HEK293 (cell line): ENCODE results near the gene FBLN2.

Experiments
- CTCF ChIA-PET: fragments of 350-600 bp; formaldehyde crosslinking; extraction: SDS; loops from one replicate; lab custom pipeline; 2021; ENCODE audit warnings: antibody characterized with exemption; lab: Yijun Ruan, JAX
- POLR2A ChIA-PET: fragments of 300-600 bp; formaldehyde crosslinking; extraction: SDS; loops from one replicate; lab custom pipeline; 2020; ENCODE audit warnings: antibody characterized with exemption, inconsistent platforms; lab: Yijun Ruan, JAX
- H3K27ac ChIP-seq: fragments of 200-500 bp; sonication (Bioruptor generic); 2 replicates; pipeline ENCODE4 v1.5.1; 2014; ENCODE audit warnings: low read depth, low read length, control low read depth, inconsistent platforms; ENCODE audit errors: extremely low read depth
- H3K36me3 ChIP-seq, 2 experiments: fragments of 200-500 bp in 1 of 2; sonication (Bioruptor generic) in 1 of 2; 1 replicate in 1 of 2; 2 replicates in 1 of 2; pipeline ENCODE4 v1.5.1; 2014 to 2017; ENCODE audit warnings: inconsistent platforms in 2 of 2, low read length in 2 of 2; ENCODE audit not compliant: control insufficient read depth in 2 of 2, insufficient read depth in 1 of 2
- H3K4me1 ChIP-seq: fragments of 200-500 bp; sonication (Bioruptor generic); 2 replicates; pipeline ENCODE4 v1.5.1; 2014; ENCODE audit warnings: mild to moderate bottlenecking, low read length, inconsistent platforms; ENCODE audit not compliant: control insufficient read depth, insufficient read depth
- H3K4me3 ChIP-seq: 2 replicates; pipeline ENCODE4 v1.5.1; 2011; ENCODE audit warnings: low read depth, mild to moderate bottlenecking, control low read depth, low read length, moderate library complexity
- H3K9me3 ChIP-seq: fragments of 200-500 bp; sonication (Bioruptor generic); 2 replicates; pipeline ENCODE4 v1.5.1; 2014; ENCODE audit warnings: low read depth, low read length, inconsistent platforms; ENCODE audit not compliant: control insufficient read depth, insufficient read depth
- WT1 ChIP-seq: fragments of 450-650 bp; formaldehyde crosslinking; IDR thresholded peaks from 2 replicates; pipeline ENCODE4 v1.5.1; 2016; ENCODE audit warnings: missing biosample characterization, missing genetic modification characterization
- ZBTB48 ChIP-seq: fragments of 450-650 bp; formaldehyde crosslinking; IDR thresholded peaks from 2 replicates; pipeline ENCODE4 v1.5.1; 2016; ENCODE audit warnings: missing biosample characterization, missing genetic modification characterization
- ZBTB7A ChIP-seq: fragments of 450-650 bp; formaldehyde crosslinking; IDR thresholded peaks from 2 replicates; pipeline ENCODE4 v1.5.1; 2016; ENCODE audit warnings: low read depth, missing biosample characterization, missing genetic modification characterization
- ZNF239 ChIP-seq: fragments of 450-650 bp; formaldehyde crosslinking; IDR thresholded peaks from 2 replicates; pipeline ENCODE4 v1.5.1; 2016; ENCODE audit warnings: missing biosample characterization, missing genetic modification characterization
- ZNF335 ChIP-seq: fragments of 450-650 bp; formaldehyde crosslinking; conservative IDR thresholded peaks from 2 replicates; pipeline ENCODE4 v1.5.1; 2016; ENCODE audit warnings: missing biosample characterization, missing genetic modification characterization
- ZNF610 ChIP-seq: fragments of 450-650 bp; formaldehyde crosslinking; IDR thresholded peaks from 2 replicates; pipeline ENCODE4 v1.5.1; 2016; ENCODE audit warnings: missing biosample characterization, missing genetic modification characterization, borderline replicate concordance
- ZNF623 ChIP-seq: fragments of 450-650 bp; formaldehyde crosslinking; IDR thresholded peaks from 2 replicates; pipeline ENCODE4 v1.5.1; 2016; ENCODE audit warnings: missing biosample characterization, missing genetic modification characterization
- ZNF624 ChIP-seq: fragments of 450-650 bp; formaldehyde crosslinking; IDR thresholded peaks from 2 replicates; pipeline ENCODE4 v1.5.1; 2017; ENCODE audit warnings: missing biosample characterization, missing genetic modification characterization
- TF ChIP-seq, protein P1 (sequence below): fragments of 450-650 bp; formaldehyde crosslinking; IDR thresholded peaks from 2 replicates; pipeline ENCODE4 v1.5.1; 2016; ENCODE audit warnings: missing biosample characterization, missing genetic modification characterization
- TF ChIP-seq, protein P2 (sequence below): fragments of 450-650 bp; formaldehyde crosslinking; IDR thresholded peaks from 2 replicates; pipeline ENCODE4 v1.5.1; 2016; ENCODE audit warnings: missing biosample characterization, missing genetic modification characterization
- TF ChIP-seq, protein P3 (sequence below): fragments of 450-650 bp; formaldehyde crosslinking; IDR thresholded peaks from 2 replicates; pipeline ENCODE4 v1.5.1; 2016; ENCODE audit warnings: missing biosample characterization, missing genetic modification characterization, low read depth
- TF ChIP-seq, protein P4 (sequence below): fragments of 450-650 bp; formaldehyde crosslinking; IDR thresholded peaks from 2 replicates; pipeline ENCODE4 v1.5.1; 2016; ENCODE audit warnings: missing biosample characterization, missing genetic modification characterization
- TF ChIP-seq, protein P5 (sequence below): fragments of 450-650 bp; formaldehyde crosslinking; IDR thresholded peaks from 2 replicates; pipeline ENCODE4 v1.5.1; 2016; ENCODE audit warnings: missing biosample characterization, missing genetic modification characterization

FBLN2 gene

DNA sequence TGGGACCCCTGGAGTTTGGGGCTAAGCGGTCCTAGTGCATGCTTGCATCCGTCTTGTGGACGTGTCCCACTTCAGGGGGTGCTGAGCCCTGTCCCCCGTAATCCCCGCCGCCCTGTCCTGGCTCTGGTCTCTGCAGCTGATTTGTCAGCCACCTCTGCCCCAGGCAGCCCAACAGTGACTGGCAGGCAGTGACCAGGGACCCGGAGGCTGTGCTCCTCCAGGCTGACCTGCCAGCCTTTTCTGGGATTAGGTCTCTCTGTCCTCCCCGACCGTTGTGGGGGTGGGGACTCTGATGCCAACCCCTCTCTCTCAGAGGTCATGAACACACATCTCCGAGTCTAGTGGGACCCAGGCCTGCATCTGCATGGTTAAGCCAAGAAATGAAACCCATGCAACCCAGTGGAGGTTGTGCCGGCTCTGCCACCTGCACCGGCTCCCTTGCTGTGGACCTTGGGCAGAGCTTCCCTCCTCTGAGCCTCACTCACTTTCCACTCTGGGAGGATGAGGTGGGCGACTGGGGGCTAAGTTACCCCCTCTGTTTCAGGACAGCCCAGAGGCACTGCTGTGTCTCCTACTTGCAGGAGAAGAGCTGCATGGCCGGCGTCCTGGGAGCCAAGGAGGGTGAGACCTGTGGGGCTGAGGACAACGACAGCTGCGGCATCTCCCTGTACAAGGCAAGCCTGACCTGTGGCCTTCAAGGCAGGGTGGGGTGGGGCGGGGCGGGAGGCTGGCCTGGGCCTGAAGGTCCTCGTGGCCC, 60.2 kb downstream of the FBLN2 start (continued):
- TF ChIP-seq, protein P1, sequence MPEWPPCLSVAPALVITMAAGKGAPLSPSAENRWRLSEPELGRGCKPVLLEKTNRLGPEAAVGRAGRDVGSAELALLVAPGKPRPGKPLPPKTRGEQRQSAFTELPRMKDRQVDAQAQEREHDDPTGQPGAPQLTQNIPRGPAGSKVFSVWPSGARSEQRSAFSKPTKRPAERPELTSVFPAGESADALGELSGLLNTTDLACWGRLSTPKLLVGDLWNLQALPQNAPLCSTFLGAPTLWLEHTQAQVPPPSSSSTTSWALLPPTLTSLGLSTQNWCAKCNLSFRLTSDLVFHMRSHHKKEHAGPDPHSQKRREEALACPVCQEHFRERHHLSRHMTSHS (tag by site-specific recombination) = no peak

DNA sequence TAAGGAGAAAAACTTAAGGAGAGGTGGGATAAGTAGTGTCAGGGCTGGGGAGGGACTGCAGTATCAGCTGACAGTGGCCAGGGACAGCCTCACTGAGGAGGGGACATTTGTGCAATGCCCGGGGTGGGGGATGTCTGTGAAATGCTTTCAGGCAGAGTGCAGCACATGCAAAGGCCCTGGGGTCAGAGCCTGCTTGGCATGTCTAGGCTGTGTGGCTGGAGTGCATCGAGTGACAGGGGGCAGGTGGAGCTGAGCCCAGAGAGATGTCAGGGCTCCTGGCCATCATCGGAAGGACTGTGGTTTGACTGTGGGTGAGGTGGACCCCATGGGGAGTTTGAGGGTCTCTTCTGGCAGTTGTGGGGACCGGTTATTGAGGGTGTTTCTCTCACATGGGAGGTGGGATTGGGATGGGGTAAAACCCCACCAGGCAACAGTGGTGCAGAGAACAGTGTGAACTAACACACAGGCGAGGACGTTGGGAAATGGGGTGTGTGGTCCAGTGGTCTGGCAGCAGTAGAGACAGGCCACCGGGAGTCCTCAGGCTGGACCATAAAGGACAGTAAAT, 61.2 kb downstream of the FBLN2 start:
- no peaks in the 10 kb centered on the region for H3K4me1 ChIP-seq
- TF ChIP-seq ZNF623 (peak; percentile 94), ZNF610 (tag by site-specific recombination) (no peak)
- no peaks in the 10 kb centered on the region for H3K36me3 ChIP-seq
- H3K9me3 ChIP-seq = no peaks in the 10 kb centered on the region
- no peak overlapping the region for H3K4me3 ChIP-seq
- POLR2A ChIA-PET = interaction anchor here (0.8 kb wide), 1 partner anchor 35 kb away, joined by 4 read pairs; no protein-coding TSS in a partner anchor
- no peak overlapping the region for H3K27ac ChIP-seq
- CTCF ChIA-PET = interaction anchor here (0.6 kb wide), 1 partner anchor 40 kb away, joined by 3 read pairs; no protein-coding TSS in a partner anchor

DNA sequence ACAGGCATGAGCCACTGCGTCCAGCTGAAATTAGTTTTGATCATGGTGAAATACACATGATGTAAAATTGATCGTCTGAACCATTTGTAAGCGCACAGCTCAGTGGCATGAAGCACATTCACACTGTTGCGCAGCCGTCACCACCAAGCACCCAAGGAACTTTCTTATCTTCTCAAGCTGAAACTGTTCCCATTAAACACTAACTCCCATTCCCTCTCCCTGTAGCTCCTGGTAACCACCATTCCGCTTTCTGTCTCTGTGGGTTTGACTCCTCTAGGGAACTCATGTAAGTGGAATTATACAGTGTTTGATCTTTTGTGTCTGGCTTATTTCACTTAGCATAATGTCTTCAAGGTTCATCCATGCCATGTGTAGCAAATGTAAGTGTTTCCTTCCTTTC, 62.3 kb downstream of the FBLN2 start:
- Histone ChIP-seq H3K9me3 (no peaks in the 10 kb centered on the region), H3K4me3 (no peak overlapping the region), H3K4me1 (no peaks in the 10 kb centered on the region), H3K36me3 (no peaks in the 10 kb centered on the region), H3K27ac (no peak overlapping the region)
- TF ChIP-seq ZNF239 (tag by site-specific recombination) (no peak), ZBTB7A (tag by site-specific recombination) (no peak), ZBTB48 (no peak), ZNF335 (no peak), ZNF624 (tag by site-specific recombination) (no peak)
- TF ChIP-seq, protein P2, sequence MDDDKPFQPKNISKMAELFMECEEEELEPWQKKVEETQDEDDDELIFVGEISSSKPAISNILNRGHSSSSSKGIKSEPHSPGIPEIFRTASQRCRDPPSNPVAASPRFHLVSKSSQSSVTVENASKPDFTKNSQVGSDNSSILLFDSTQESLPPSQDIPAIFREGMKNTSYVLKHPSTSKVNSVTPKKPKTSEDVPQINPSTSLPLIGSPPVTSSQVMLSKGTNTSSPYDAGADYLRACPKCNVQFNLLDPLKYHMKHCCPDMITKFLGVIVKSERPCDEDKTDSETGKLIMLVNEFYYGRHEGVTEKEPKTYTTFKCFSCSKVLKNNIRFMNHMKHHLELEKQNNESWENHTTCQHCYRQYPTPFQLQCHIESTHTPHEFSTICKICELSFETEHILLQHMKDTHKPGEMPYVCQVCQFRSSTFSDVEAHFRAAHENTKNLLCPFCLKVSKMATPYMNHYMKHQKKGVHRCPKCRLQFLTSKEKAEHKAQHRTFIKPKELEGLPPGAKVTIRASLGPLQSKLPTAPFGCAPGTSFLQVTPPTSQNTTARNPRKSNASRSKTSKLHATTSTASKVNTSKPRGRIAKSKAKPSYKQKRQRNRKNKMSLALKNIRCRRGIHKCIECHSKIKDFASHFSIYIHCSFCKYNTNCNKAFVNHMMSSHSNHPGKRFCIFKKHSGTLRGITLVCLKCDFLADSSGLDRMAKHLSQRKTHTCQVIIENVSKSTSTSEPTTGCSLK (tag by site-specific recombination) = no peak
- TF ChIP-seq, protein P3, sequence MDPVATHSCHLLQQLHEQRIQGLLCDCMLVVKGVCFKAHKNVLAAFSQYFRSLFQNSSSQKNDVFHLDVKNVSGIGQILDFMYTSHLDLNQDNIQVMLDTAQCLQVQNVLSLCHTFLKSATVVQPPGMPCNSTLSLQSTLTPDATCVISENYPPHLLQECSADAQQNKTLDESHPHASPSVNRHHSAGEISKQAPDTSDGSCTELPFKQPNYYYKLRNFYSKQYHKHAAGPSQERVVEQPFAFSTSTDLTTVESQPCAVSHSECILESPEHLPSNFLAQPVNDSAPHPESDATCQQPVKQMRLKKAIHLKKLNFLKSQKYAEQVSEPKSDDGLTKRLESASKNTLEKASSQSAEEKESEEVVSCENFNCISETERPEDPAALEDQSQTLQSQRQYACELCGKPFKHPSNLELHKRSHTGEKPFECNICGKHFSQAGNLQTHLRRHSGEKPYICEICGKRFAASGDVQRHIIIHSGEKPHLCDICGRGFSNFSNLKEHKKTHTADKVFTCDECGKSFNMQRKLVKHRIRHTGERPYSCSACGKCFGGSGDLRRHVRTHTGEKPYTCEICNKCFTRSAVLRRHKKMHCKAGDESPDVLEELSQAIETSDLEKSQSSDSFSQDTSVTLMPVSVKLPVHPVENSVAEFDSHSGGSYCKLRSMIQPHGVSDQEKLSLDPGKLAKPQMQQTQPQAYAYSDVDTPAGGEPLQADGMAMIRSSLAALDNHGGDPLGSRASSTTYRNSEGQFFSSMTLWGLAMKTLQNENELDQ (tag by site-specific recombination) = no peak
- TF ChIP-seq, protein P1 (tag by site-specific recombination) = no peak
- POLR2A ChIA-PET = no interaction called here
- CTCF ChIA-PET = interaction anchor here (0.7 kb wide), 2 partner anchors 26 to 593 kb away, joined by 3 to 4 read pairs; no protein-coding TSS in a partner anchor

DNA sequence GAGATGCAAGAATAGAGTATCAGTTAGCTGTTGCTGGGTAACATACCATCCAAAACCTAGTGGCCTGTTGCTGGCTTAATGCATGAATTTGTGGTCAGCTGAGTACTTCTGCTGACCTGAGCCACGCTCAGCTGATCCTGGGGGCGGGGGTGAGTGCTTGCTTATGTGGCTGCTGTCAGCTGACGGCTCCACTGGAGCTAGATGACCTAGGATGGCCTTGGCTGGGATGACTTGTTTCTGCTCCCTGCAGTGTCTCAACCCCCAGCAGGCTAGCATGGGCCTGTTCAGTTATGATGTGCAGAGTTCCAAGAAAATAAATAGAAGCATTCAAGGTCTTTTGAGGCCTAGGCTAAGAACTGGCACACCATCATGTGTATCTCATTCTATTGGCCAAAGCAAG, 63.9 kb downstream of the FBLN2 start:
- no peaks in the 10 kb centered on the region for H3K36me3 ChIP-seq
- no peak overlapping the region for H3K27ac ChIP-seq
- no peaks in the 10 kb centered on the region for H3K4me1 ChIP-seq
- H3K4me3 ChIP-seq = no peak overlapping the region
- ChIA-PET CTCF (interaction anchor here (0.7 to 1.0 kb wide), 2 partner anchors 35 to 36 kb away, joined by 3 to 5 read pairs; no protein-coding TSS in a partner anchor), POLR2A (interaction anchor here (0.6 kb wide), 1 partner anchor 276 kb away, joined by 5 read pairs; no protein-coding TSS in a partner anchor)
- no peaks in the 10 kb centered on the region for H3K9me3 ChIP-seq
- TF ChIP-seq, protein P4, sequence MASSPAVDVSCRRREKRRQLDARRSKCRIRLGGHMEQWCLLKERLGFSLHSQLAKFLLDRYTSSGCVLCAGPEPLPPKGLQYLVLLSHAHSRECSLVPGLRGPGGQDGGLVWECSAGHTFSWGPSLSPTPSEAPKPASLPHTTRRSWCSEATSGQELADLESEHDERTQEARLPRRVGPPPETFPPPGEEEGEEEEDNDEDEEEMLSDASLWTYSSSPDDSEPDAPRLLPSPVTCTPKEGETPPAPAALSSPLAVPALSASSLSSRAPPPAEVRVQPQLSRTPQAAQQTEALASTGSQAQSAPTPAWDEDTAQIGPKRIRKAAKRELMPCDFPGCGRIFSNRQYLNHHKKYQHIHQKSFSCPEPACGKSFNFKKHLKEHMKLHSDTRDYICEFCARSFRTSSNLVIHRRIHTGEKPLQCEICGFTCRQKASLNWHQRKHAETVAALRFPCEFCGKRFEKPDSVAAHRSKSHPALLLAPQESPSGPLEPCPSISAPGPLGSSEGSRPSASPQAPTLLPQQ (tag by site-specific recombination) = no peak
- TF ChIP-seq, protein P5, sequence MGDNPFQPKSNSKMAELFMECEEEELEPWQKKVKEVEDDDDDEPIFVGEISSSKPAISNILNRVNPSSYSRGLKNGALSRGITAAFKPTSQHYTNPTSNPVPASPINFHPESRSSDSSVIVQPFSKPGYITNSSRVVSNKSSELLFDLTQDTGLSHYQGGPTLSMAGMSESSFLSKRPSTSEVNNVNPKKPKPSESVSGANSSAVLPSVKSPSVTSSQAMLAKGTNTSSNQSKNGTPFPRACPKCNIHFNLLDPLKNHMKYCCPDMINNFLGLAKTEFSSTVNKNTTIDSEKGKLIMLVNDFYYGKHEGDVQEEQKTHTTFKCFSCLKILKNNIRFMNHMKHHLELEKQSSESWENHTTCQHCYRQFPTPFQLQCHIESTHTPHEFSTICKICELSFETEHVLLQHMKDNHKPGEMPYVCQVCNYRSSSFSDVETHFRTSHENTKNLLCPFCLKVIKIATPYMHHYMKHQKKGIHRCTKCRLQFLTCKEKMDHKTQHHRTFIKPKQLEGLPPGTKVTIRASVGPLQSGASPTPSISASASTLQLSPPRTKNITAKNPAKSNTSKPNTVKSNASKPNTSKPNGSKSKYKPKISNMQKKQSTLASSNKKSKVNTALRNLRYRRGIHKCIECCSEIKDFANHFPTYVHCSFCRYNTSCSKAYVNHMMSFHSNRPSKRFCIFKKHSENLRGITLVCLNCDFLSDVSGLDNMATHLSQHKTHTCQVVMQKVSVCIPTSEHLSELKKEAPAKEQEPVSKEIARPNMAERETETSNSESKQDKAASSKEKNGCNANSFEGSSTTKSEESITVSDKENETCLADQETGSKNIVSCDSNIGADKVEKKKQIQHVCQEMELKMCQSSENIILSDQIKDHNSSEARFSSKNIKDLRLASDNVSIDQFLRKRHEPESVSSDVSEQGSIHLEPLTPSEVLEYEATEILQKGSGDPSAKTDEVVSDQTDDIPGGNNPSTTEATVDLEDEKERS (tag by site-specific recombination) = no peak
- no peak for TF ChIP-seq WT1 (tag by site-specific recombination)
- TF ChIP-seq ZNF239 (tag by site-specific recombination) = no peak
